ENCODE data around the gene LARGE1. TPM values are rescaled to one million over a fixed set of nuclear protein-coding genes. Genes with fewer than 3 reads are reported as not detected.

The LARGE1 gene
- total RNA-seq, 4 donors from 2014 or later: 11.8 to 33.2 (median 22.6) TPM

DNA sequence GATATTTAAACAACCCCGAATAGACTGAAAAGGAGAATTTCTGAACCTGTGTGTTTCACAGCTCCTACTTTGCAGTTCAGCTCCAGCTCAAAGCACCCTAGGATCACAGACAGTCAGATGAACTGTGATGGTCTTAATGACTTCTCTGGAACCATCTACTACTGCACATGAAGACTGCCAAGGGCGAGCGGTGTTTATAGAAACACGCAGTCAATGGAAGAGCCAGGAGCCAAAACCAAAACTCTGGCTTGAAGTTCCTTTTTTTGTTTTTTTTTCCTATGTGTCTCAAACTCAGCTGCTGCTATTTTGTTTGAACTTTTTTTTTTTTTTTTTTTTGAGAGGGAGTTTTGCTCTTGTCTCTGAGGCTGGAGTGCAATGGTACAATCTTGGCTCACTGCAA, 479.5 kb downstream of the LARGE1 start:
- intact Hi-C loops (cut with DNase I; ENCODE audit: low total_unique reads): no loop called here

DNA sequence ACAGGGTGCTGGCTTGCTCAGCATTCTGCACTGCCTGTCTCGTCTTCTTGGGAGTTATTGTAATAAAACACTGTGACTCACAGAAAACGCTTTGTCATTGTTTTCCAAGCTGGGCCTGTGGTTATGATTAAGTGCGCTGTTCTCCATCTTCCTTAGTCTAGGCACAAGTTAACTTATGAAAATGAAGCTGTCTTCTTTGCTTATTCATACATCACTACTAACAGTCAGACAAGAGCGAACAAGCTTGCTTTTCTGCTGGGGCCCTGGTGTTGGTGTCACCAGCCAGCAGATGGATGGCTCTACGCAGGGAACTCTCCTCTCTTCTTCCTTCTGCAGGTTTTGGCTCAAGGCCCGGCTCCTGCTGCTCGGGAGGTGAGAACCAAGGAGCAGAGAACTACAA, 482.0 kb downstream of the LARGE1 start:
- WGBS, 2 donors: 48 to 59% methylated on average over 7 of the region's 7 CpGs
- no peak for TF ChIP-seq POLR2A (IDR thresholded peaks at IDR 0.05)
- TF ChIP-seq, protein P1, sequence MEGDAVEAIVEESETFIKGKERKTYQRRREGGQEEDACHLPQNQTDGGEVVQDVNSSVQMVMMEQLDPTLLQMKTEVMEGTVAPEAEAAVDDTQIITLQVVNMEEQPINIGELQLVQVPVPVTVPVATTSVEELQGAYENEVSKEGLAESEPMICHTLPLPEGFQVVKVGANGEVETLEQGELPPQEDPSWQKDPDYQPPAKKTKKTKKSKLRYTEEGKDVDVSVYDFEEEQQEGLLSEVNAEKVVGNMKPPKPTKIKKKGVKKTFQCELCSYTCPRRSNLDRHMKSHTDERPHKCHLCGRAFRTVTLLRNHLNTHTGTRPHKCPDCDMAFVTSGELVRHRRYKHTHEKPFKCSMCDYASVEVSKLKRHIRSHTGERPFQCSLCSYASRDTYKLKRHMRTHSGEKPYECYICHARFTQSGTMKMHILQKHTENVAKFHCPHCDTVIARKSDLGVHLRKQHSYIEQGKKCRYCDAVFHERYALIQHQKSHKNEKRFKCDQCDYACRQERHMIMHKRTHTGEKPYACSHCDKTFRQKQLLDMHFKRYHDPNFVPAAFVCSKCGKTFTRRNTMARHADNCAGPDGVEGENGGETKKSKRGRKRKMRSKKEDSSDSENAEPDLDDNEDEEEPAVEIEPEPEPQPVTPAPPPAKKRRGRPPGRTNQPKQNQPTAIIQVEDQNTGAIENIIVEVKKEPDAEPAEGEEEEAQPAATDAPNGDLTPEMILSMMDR (IDR thresholded peaks at IDR 0.05): no peak
- intact Hi-C loops (cut with DNase I; ENCODE audit: low total_unique reads): no loop called here
- no peak for DNase-seq (ENCODE audit: low spot score in 2 of 2)
- no peak overlapping the region for H3K4me3 ChIP-seq (ENCODE audit: low read depth, poor library complexity, severe bottlenecking)

More for the DNA sequence above, 479.5 kb downstream of the LARGE1 start:
- no peak overlapping the region for H3K4me3 ChIP-seq (ENCODE audit: low read depth, poor library complexity, severe bottlenecking)
- DNase-seq (ENCODE audit: low spot score in 2 of 2): no peak
- no peak for TF ChIP-seq POLR2A (IDR thresholded peaks at IDR 0.05)
- TF ChIP-seq, protein P1 (IDR thresholded peaks at IDR 0.05): no peak
- WGBS, 2 donors: 42 to 46% methylated on average over 4 of the region's 4 CpGs

DNA sequence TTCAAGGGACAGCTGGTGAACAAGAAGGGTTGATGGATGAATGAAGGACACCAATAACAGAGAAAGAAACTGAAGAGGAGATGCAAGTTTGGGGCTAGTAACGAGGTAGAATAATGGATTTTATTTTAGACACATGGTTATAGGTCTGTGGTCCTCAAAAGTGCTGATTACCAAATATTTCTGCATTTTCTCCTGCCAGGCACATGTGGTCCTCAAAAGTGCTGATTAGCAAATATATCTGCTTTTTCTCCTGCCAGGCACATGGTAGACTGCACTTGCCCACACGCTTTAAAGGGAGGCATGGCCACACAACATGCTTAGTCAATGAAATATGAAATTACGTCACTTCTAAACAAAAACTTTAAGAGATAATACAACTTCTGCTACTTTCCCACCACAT, 489.0 kb downstream of the LARGE1 start:
- DNase-seq (ENCODE audit: low spot score in 2 of 2): no peak
- TF ChIP-seq, protein P1 (IDR thresholded peaks at IDR 0.05): no peak
- no peak for TF ChIP-seq POLR2A (IDR thresholded peaks at IDR 0.05)
- intact Hi-C loops (cut with DNase I; ENCODE audit: low total_unique reads): no loop called here
- WGBS, 2 donors: 84 to 94% methylated on average over 3 of the region's 3 CpGs
- no peak overlapping the region for H3K4me3 ChIP-seq (ENCODE audit: low read depth, poor library complexity, severe bottlenecking)

DNA sequence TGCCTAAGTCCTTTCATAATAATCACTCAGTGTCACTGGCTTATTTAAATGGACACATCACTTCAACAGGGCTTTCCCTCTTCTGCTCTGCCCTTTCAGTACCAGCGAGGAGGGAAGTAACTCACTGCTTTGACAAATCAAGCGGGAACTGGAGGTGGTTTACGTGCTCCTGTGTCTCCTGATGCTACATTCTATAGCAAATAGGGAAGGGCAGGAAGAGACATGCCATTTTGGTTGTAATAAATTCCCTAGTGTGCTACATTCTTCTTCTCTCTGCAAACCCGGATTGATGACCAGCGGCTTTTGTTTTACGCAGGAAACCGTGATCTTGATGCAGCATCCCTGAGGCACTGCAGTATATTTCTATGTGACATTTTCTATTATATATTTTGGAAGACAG, 491.0 kb downstream of the LARGE1 start:
- no peak overlapping the region for H3K4me3 ChIP-seq (ENCODE audit: low read depth, poor library complexity, severe bottlenecking)
- no peak for TF ChIP-seq POLR2A (IDR thresholded peaks at IDR 0.05)
- TF ChIP-seq, protein P1 (IDR thresholded peaks at IDR 0.05): no peak
- intact Hi-C loops (cut with DNase I; ENCODE audit: low total_unique reads): no loop called here
- DNase-seq (ENCODE audit: low spot score in 2 of 2): no peak
- 87 to 92% methylated on average over 7 of the region's 7 CpGs for WGBS, 2 donors

DNA sequence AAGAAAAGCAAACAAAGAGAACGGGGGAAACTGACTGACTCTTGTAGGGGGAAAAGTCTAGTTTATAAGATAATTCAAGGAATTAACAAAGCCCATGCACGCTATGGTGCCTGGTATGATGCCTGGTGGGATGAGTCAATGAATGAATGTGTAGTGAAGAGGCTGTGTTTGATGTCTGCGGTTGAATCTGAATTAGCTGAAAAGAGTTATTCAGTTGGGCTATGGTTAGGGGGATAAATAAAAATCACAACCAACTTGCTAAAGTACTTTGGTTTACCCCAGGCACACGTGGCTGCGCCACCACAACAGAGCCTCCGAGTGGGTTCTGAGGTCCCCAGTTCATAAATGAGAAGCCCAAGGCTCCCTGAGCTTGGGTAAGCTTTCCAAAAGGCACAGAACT, 492.8 kb downstream of the LARGE1 start:
- H3K4me3 ChIP-seq (ENCODE audit: low read depth, poor library complexity, severe bottlenecking): no peak overlapping the region
- no peak for DNase-seq (ENCODE audit: low spot score in 2 of 2)
- TF ChIP-seq, protein P1 (IDR thresholded peaks at IDR 0.05): no peak
- TF ChIP-seq POLR2A (IDR thresholded peaks at IDR 0.05): no peak
- intact Hi-C loops (cut with DNase I; ENCODE audit: low total_unique reads): no loop called here
- WGBS, 2 donors: 91 to 97% methylated on average over 6 of the region's 6 CpGs

DNA sequence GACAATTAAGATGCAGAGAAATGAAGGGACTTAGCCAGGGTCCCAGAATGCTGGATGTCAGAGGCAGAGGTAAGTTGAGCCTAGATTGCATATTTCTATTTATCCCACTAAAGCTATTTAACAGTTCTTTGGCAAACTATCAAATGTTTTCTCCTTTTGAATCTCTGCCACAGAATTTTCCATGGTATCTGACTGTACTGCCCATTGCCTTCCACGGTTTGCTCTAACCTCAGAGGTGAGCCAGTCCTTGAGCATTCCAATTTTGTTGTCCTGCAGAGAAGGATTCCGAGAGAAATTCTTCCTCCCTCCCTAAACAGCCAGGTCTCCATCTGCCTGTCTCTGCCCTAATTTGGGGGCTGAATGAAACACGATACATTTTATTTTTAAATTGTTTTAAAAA, 493.8 kb downstream of the LARGE1 start:
- intact Hi-C loops (cut with DNase I; ENCODE audit: low total_unique reads): no loop called here
- 65 to 71% methylated on average over 3 of the region's 3 CpGs for WGBS, 2 donors
- no peak for DNase-seq (ENCODE audit: low spot score in 2 of 2)
- no peak overlapping the region for H3K4me3 ChIP-seq (ENCODE audit: low read depth, poor library complexity, severe bottlenecking)
- TF ChIP-seq, protein P1 (IDR thresholded peaks at IDR 0.05): no peak
- TF ChIP-seq POLR2A (IDR thresholded peaks at IDR 0.05): no peak
